Measurements from ENCODE around the gene GUCY1A2.
"Not testable (repeated sequence)": the region's sequence is repeated elsewhere in the genome, so short reads cannot be mapped to it uniquely, and the experiment has no call there.

- not testable (repeated sequence) for TF ChIP-seq CTCF (IDR thresholded peaks at IDR 0.05; ENCODE audit: insufficient read depth, low read depth, low read length); EZH2 (IDR thresholded peaks at IDR 0.05; ENCODE audit: insufficient read depth, low read length)
Measured at GRCh38 chr11:107050899-107051298, 32.6 kb upstream of the GUCY1A2 start.

Measured in astrocyte (in vitro differentiated cells and primary cell).